Stimulated activated CD4-positive, alpha-beta T cell treated with anti-CD3 and anti-CD28 coated beads, Interleukin-4, amount 100 ng/mL, for 24 hours (primary cell): ENCODE data around the gene RCSD1.

ENCODE experiments used
- DNase-seq: peaks from one replicate; pipeline ENCODE4 v3.0.0-alpha.2; 2020

Gene RCSD1

DNA sequence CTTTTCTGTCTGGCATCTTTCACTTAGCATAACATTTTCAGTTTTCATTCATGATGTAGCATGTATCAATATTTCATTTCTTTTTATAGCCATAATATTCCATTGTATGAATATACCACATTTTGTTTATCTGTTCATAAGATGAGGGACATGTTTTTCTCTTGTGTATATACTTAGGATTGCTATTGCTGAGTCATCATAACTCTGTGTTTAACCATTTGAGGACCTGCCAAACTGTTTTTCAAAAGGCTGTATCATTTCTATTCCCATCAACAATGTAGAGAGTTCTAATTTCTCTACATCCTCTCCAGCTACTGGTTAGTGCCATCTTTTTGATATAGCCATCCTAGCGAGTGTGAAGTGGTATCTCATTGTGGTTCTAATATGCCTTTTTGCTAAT is 118.0 kb downstream of the RCSD1 start:
- no peak for DNase-seq

DNA sequence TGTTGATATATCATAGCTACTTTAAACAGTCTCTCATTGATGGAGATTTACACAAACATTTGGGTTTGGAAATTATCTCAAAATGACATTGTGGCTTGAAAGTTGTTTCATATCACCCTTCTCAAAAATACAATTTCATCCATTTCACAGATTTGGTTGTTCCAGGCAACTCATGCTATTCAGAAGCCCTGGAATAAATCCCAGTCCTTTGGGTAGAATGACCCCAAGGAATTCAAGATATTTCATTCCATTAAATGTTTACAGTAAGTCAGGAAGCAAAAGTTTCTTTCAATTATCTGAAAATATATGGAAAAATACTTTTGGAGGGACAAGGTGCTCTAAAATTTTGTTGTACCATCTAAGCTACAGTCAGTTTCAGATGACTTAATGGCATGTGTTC is 118.9 kb downstream of the RCSD1 start:
- no peak for DNase-seq

DNA sequence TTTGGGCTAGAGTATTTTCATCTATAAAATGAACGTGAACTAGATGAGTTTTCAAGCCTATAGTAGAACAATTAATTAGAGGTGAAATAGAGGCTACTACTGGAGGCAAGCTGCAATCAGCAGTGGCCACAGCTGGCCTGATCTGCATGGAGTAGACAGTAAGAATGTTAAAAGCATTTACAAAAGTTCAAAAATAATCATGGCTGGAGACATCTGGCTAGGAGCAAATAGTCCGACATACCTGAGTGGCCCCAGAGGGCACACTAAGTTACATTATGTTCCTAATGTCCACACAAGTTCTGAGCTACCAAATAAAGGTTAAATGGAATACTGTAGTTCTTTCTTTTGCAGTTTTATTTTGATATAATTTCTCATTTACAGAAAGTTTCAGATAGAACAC is 119.7 kb downstream of the RCSD1 start:
- no peak for DNase-seq

DNA sequence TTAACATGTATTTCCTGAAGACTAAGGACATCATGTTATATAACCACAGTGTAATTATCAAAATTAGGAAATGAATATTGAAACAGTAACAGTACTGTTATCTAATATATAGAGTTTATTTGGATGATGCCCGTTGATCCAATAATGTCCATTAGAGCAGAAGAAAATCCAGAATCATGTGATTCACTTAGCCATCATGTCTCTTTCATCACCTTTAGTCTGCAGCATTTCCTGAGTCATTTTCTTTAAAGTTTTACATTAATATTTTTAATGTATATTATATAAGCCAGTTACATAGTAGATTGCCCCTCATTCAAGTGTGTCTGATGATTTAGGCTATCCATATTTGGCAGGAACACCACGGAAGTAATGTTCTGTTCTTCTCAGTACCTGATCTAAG is 120.6 kb downstream of the RCSD1 start:
- no peak for DNase-seq

DNA sequence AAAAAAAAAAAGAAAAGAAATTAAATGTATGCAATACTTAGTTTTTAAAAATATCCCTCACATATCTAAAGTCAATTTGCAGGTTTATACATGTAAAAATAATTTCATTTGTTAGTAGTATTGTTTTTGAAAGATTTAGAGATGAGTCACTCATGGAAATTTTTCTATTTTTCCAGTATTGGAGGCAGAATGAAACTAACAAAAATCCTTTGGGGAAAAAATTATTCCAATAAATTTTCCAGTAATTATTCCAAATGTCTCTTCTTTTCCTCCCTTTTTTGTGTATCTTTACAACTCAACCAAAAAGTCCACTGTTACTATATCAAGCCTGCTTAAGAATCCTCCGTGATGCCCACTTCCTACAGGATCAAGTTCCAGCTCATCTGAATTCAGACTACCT is 121.6 kb downstream of the RCSD1 start:
- no peak for DNase-seq

DNA sequence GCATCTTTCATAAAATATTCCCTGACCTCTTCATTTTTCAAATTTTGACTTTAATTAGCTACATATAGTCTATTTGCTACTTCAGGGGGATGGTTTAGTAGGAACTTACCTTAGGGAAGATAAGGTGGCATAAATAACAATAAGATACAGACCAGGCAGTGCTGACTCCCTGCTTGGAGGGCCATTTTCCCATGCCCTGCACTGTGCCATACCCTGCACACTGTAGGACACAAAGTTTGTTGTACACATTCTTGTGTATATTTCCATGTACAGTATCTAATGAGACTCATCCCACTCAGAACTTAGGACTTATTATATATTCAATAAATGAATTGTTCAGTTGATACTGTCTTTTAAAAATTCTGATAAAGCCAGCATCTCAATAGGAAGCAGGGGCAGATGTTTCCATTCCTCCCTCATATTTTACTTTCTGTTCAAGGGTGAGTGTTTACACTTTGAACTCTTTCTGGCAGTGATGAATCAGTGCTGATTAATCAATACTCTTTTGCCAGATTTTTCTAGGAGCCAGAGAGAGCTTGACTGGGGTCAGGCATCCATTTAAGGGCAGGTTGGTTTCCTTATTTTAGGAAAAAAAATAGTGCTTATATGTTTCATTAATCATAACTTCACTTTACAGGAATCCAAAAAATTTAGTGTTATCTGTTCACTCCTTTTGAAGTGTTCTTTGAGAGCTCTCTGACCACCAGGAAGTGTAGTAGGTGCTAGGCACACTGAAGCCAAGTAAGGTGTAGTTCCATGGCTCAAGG is 122.4 kb downstream of the RCSD1 start:
- no peak for DNase-seq

DNA sequence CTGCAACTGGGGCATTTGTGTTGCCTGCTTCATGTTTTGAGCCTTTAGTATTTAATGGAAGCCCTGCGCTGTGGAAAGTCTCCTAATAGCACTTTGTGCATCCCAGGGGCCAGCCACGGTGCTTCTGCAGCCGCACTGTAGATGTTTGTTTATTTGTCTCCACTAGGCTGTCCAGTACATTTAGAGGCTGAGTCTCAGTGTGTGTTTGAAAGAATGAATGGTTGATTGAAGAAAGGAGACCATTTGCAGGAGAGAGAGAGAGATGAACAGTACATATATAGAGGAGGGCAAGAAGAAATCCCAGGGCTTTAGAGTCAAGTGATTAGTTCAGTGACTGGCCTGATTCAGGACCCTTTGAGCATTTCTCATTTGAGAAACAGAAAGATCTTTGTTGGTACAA is 125.6 kb downstream of the RCSD1 start:
- no peak for DNase-seq
